ENCODE results near the gene RSPH6A. TPM values are rescaled to one million over a fixed set of nuclear protein-coding genes. Genes with fewer than 3 reads are reported as not detected.

The RSPH6A gene
- total RNA-seq, 1 donor from 2014 or later = not detected

DNA sequence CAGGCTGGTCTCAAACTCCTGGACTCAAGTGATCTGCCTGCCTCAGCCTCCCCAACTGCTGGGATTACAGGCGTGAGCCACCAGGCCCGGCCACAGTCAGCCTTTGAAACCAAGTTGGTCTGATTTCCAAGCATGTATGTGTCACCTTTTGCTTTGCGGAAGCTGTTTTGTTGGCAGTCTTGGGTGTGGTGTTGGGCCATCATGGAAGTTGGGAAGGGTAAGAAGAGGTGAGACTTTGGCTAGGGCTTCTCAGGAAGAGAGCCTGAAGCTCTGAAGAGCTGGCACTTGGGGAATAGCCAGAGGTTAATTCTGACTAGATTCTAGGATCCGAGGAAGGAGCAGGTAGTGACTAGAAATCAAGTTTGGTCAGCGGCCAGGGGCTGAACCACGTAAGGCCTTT, 2.8 kb downstream of the RSPH6A start:
- TF ChIP-seq POLR2A (IDR thresholded peaks at IDR 0.05) (no peak), POLR2AphosphoS5 (IDR thresholded peaks at IDR 0.05; ENCODE audit: insufficient read depth in 1 of 2, low read depth in 1 of 2) (peak in 1 of 2 donors; percentile 37)
- Histone ChIP-seq H3K4me3 (no peak overlapping the region), H3K4me1 (peaks cover 25% of the 10 kb centered on the region), H3K27ac (no peak overlapping the region), H3K27me3 (no peaks in the 10 kb centered on the region), H3K9me3 (no peaks in the 10 kb centered on the region), H3K36me3 (no peaks in the 10 kb centered on the region)
- intact Hi-C loops (cut with DNase I) = loop anchor here (10.0 kb wide), 2 partner anchors 73 to 203 kb away; partner anchors contain the start of gene IRF2BP1
- no peak for DNase-seq (ENCODE audit: extremely low spot score in 2 of 2)

- intact Hi-C loops (cut with DNase I) = loop anchor here (10.0 kb wide), 2 partner anchors 75 to 205 kb away; partner anchors contain the start of gene IRF2BP1
- TF ChIP-seq, protein P1, sequence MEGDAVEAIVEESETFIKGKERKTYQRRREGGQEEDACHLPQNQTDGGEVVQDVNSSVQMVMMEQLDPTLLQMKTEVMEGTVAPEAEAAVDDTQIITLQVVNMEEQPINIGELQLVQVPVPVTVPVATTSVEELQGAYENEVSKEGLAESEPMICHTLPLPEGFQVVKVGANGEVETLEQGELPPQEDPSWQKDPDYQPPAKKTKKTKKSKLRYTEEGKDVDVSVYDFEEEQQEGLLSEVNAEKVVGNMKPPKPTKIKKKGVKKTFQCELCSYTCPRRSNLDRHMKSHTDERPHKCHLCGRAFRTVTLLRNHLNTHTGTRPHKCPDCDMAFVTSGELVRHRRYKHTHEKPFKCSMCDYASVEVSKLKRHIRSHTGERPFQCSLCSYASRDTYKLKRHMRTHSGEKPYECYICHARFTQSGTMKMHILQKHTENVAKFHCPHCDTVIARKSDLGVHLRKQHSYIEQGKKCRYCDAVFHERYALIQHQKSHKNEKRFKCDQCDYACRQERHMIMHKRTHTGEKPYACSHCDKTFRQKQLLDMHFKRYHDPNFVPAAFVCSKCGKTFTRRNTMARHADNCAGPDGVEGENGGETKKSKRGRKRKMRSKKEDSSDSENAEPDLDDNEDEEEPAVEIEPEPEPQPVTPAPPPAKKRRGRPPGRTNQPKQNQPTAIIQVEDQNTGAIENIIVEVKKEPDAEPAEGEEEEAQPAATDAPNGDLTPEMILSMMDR (IDR thresholded peaks at IDR 0.05) = no peak
- TF ChIP-seq POLR2AphosphoS5 (IDR thresholded peaks at IDR 0.05; ENCODE audit: insufficient read depth in 1 of 2, low read depth in 1 of 2) = no peak
- TF ChIP-seq POLR2A (IDR thresholded peaks at IDR 0.05) = no peak
- no peak overlapping the region for H3K4me3 ChIP-seq
- no peaks in the 10 kb centered on the region for H3K9me3 ChIP-seq
- no peaks in the 10 kb centered on the region for H3K27me3 ChIP-seq
- H3K36me3 ChIP-seq = no peaks in the 10 kb centered on the region
- H3K4me1 ChIP-seq = peaks cover 7% of the 10 kb centered on the region
- no peak overlapping the region for H3K27ac ChIP-seq
- DNase-seq (ENCODE audit: extremely low spot score in 2 of 2) = no peak
Measured at GRCh38 chr19:45809643-45810159, 5.4 kb downstream of the RSPH6A start.

GRCh38 chr19:45805719-45806118, 9.4 kb downstream of the RSPH6A start:
- intact Hi-C loops (cut with DNase I) = no loop called here
- H3K4me3 ChIP-seq = no peak overlapping the region

GRCh38 chr19:45804959-45805230, 10.2 kb downstream of the RSPH6A start:
- H3K27me3 ChIP-seq = no peaks in the 10 kb centered on the region
- no peak overlapping the region for H3K4me3 ChIP-seq
- H3K36me3 ChIP-seq = no peaks in the 10 kb centered on the region
- no peak for DNase-seq (ENCODE audit: extremely low spot score in 2 of 2)
- intact Hi-C loops (cut with DNase I) = no loop called here
- no peak for TF ChIP-seq POLR2AphosphoS5 (IDR thresholded peaks at IDR 0.05; ENCODE audit: insufficient read depth in 1 of 2, low read depth in 1 of 2)
- TF ChIP-seq, protein P1 (IDR thresholded peaks at IDR 0.05) = no peak
- TF ChIP-seq POLR2A (IDR thresholded peaks at IDR 0.05) = no peak
- H3K27ac ChIP-seq = no peak overlapping the region
- peaks cover 11% of the 10 kb centered on the region for H3K4me1 ChIP-seq
- no peaks in the 10 kb centered on the region for H3K9me3 ChIP-seq

More at GRCh38 chr19:45805719-45806118, 9.4 kb downstream of the RSPH6A start:
- Histone ChIP-seq H3K27ac (no peak overlapping the region), H3K36me3 (no peaks in the 10 kb centered on the region), H3K9me3 (no peaks in the 10 kb centered on the region), H3K4me1 (peaks cover 7% of the 10 kb centered on the region), H3K27me3 (no peaks in the 10 kb centered on the region)
- DNase-seq (ENCODE audit: extremely low spot score in 2 of 2) = no peak
- TF ChIP-seq POLR2A (IDR thresholded peaks at IDR 0.05) (no peak), POLR2AphosphoS5 (IDR thresholded peaks at IDR 0.05; ENCODE audit: insufficient read depth in 1 of 2, low read depth in 1 of 2) (no peak)
- TF ChIP-seq, protein P1 (IDR thresholded peaks at IDR 0.05) = no peak

- H3K4me3 ChIP-seq = no peak overlapping the region
- no peaks in the 10 kb centered on the region for H3K36me3 ChIP-seq
- H3K4me1 ChIP-seq = peaks cover 11% of the 10 kb centered on the region
- H3K27ac ChIP-seq = no peak overlapping the region
- no peaks in the 10 kb centered on the region for H3K27me3 ChIP-seq
- TF ChIP-seq POLR2A (IDR thresholded peaks at IDR 0.05) = no peak
- TF ChIP-seq POLR2AphosphoS5 (IDR thresholded peaks at IDR 0.05; ENCODE audit: insufficient read depth in 1 of 2, low read depth in 1 of 2) = no peak
- TF ChIP-seq, protein P1 (IDR thresholded peaks at IDR 0.05) = no peak
- no peaks in the 10 kb centered on the region for H3K9me3 ChIP-seq
- DNase-seq (ENCODE audit: extremely low spot score in 2 of 2) = no peak
- intact Hi-C loops (cut with DNase I) = no loop called here
Measured at GRCh38 chr19:45804140-45804958, 10.8 kb downstream of the RSPH6A start.
